Cardiac muscle cell (in vitro differentiated cells and primary cell): ENCODE data around the gene BPIFB4. TPM values are rescaled to one million over a fixed set of nuclear protein-coding genes. Genes with fewer than 3 reads are reported as not detected.
"Not testable (repeated sequence)": the region's sequence is repeated elsewhere in the genome, so short reads cannot be mapped to it uniquely, and the experiment has no call there.

Experiments used
- DNase-seq, 2 donors: peaks; one replicate each; pipeline versions ENCODE4 v3.0.0 to v3.0.0-alpha.2; 2010 to 2017; ENCODE audit warnings: low read depth in 1 of 2, low spot score in 1 of 2
- H3K27ac ChIP-seq: fragments of 200-600 bp; sonication (generic); 2 replicates; pipeline ENCODE4 v1.5.1; 2016
- H3K27me3 ChIP-seq: fragments of 200-600 bp; sonication (generic); 2 replicates; pipeline ENCODE4 v1.6.0; 2016; ENCODE audit warnings: control low read depth
- H3K36me3 ChIP-seq: fragments of 200-600 bp; sonication (generic); 2 replicates; pipeline ENCODE4 v1.5.1; 2016; ENCODE audit warnings: control low read depth
- H3K4me1 ChIP-seq: fragments of 200-600 bp; sonication (generic); 2 replicates; pipeline ENCODE4 v1.8.1; 2017; ENCODE audit warnings: low read depth, mild to moderate bottlenecking, mixed run types
- H3K4me3 ChIP-seq: fragments of 200-600 bp; sonication (generic); 2 replicates; pipeline ENCODE4 v1.5.1; 2016; ENCODE audit warnings: mild to moderate bottlenecking
- H3K9me3 ChIP-seq: fragments of 200-600 bp; sonication (generic); 2 replicates; pipeline ENCODE4 v1.5.1; 2017; ENCODE audit warnings: low read depth, mild to moderate bottlenecking, control low read depth
- CTCF ChIP-seq: IDR thresholded peaks from 2 replicates; pipeline ENCODE4 v1.5.1; 2012; ENCODE audit warnings: low read depth, mild to moderate bottlenecking, low read length
- polyA plus RNA-seq: library from polyadenylated mRNA; unstranded; fragments of >200 nt; fragmentation: Nextera tagmentation; extraction: Ambion mirVana; gene quantifications from 2 replicates; pipeline ENCODE4 v1.2.1, GENCODE V29; 2016
- total RNA-seq: library from RNA; depleted of rRNA; stranded (reverse); fragments of >200 nt; gene quantifications from 2 replicates; pipeline ENCODE4 v1.2.3, GENCODE V29; 2016

BPIFB4 gene
- total and polyA plus RNA-seq, 2 experiments from 2014 or later = not detected

GRCh38 chr20:33103556-33103955, 24.1 kb downstream of the BPIFB4 start:
- DNase-seq = no peak
- Histone ChIP-seq H3K4me1 (no peaks in the 10 kb centered on the region), H3K27me3 (no peaks in the 10 kb centered on the region), H3K36me3 (no peaks in the 10 kb centered on the region), H3K9me3 (no peaks in the 10 kb centered on the region), H3K27ac (no peak overlapping the region), H3K4me3 (no peak overlapping the region)
- TF ChIP-seq CTCF = no peak

GRCh38 chr20:33104336-33104735, 24.9 kb downstream of the BPIFB4 start:
- no peak overlapping the region for H3K4me3 ChIP-seq
- H3K27ac ChIP-seq = no peak overlapping the region
- H3K9me3 ChIP-seq = no peaks in the 10 kb centered on the region
- H3K27me3 ChIP-seq = no peaks in the 10 kb centered on the region
- no peaks in the 10 kb centered on the region for H3K36me3 ChIP-seq
- no peak for TF ChIP-seq CTCF
- no peak for DNase-seq
- no peaks in the 10 kb centered on the region for H3K4me1 ChIP-seq

GRCh38 chr20:33105316-33105924, 26.0 kb downstream of the BPIFB4 start:
- DNase-seq = peak in 1 of 2 donors; percentile 53
- no peaks in the 10 kb centered on the region for H3K9me3 ChIP-seq
- no peaks in the 10 kb centered on the region for H3K4me1 ChIP-seq
- TF ChIP-seq CTCF = no peak
- no peak overlapping the region for H3K4me3 ChIP-seq
- H3K27ac ChIP-seq = no peak overlapping the region
- H3K27me3 ChIP-seq = no peaks in the 10 kb centered on the region
- H3K36me3 ChIP-seq = no peaks in the 10 kb centered on the region

- H3K27ac ChIP-seq, H3K4me1 ChIP-seq, H3K27me3 ChIP-seq, H3K4me3 ChIP-seq, DNase-seq, H3K36me3 ChIP-seq, H3K9me3 ChIP-seq: not testable (repeated sequence)
Observed at GRCh38 chr20:33106058-33106620, 26.7 kb downstream of the BPIFB4 start.

GRCh38 chr20:33108661-33109060, 29.2 kb downstream of the BPIFB4 start:
- Histone ChIP-seq H3K4me3 (no peak overlapping the region), H3K36me3 (no peaks in the 10 kb centered on the region), H3K27ac (no peak overlapping the region), H3K27me3 (no peaks in the 10 kb centered on the region), H3K4me1 (no peaks in the 10 kb centered on the region), H3K9me3 (no peaks in the 10 kb centered on the region)
- no peak for DNase-seq
- no peak for TF ChIP-seq CTCF

GRCh38 chr20:33110147-33110825, 30.8 kb downstream of the BPIFB4 start:
- DNase-seq = no peak
- H3K4me1 ChIP-seq = no peaks in the 10 kb centered on the region
- TF ChIP-seq CTCF = no peak
- H3K4me3 ChIP-seq = no peak overlapping the region
- H3K27me3 ChIP-seq = no peaks in the 10 kb centered on the region
- H3K36me3 ChIP-seq = no peaks in the 10 kb centered on the region
- no peak overlapping the region for H3K27ac ChIP-seq
- H3K9me3 ChIP-seq = no peaks in the 10 kb centered on the region
